IPS-11a (cell line): ENCODE results near the gene EYS.

ENCODE experiments used
- H3K4me3 ChIP-seq: one replicate; pipeline ENCODE4 v1.5.1; 2013; ENCODE audit warnings: low read depth, low read length, control low read depth

The EYS gene

GRCh38 chr6:64737418-64737817 lies 969.6 kb downstream of the EYS start:
- H3K4me3 ChIP-seq, result no peak overlapping the region

- no peak overlapping the region for H3K4me3 ChIP-seq
Observed at GRCh38 chr6:64736421-64736950, 970.5 kb downstream of the EYS start.

- H3K4me3 ChIP-seq, result no peak overlapping the region
Observed at GRCh38 chr6:64733433-64733832, 973.6 kb downstream of the EYS start.

- H3K4me3 ChIP-seq, result no peak overlapping the region
Observed at GRCh38 chr6:64732888-64733287, 974.1 kb downstream of the EYS start.

- no peak overlapping the region for H3K4me3 ChIP-seq
Observed at GRCh38 chr6:64729522-64729921, 977.5 kb downstream of the EYS start.

- no peak overlapping the region for H3K4me3 ChIP-seq
Observed at GRCh38 chr6:64727075-64727474, 980.0 kb downstream of the EYS start.

- H3K4me3 ChIP-seq, result no peak overlapping the region
Observed at GRCh38 chr6:64724091-64724490, 982.9 kb downstream of the EYS start.

- no peak overlapping the region for H3K4me3 ChIP-seq
Observed at GRCh38 chr6:64723327-64724058, 983.5 kb downstream of the EYS start.

GRCh38 chr6:64721865-64722264 lies 985.2 kb downstream of the EYS start:
- no peak overlapping the region for H3K4me3 ChIP-seq

GRCh38 chr6:64717281-64717680 lies 989.7 kb downstream of the EYS start:
- H3K4me3 ChIP-seq, result no peak overlapping the region

- H3K4me3 ChIP-seq, result no peak overlapping the region
Observed at GRCh38 chr6:64715624-64716023, 991.4 kb downstream of the EYS start.

GRCh38 chr6:64714073-64714472 lies 993.0 kb downstream of the EYS start:
- no peak overlapping the region for H3K4me3 ChIP-seq

- no peak overlapping the region for H3K4me3 ChIP-seq
Observed at GRCh38 chr6:64713175-64713574, 993.9 kb downstream of the EYS start.

- no peak overlapping the region for H3K4me3 ChIP-seq
Observed at GRCh38 chr6:64712606-64713005, 994.4 kb downstream of the EYS start.

- no peak overlapping the region for H3K4me3 ChIP-seq
Observed at GRCh38 chr6:64703922-64704321, 1003.1 kb downstream of the EYS start.

GRCh38 chr6:64696053-64696452 lies 1011.0 kb downstream of the EYS start:
- no peak overlapping the region for H3K4me3 ChIP-seq

- H3K4me3 ChIP-seq, result no peak overlapping the region
Observed at GRCh38 chr6:64694356-64694755, 1012.7 kb downstream of the EYS start.

GRCh38 chr6:64691064-64691463 lies 1016.0 kb downstream of the EYS start:
- H3K4me3 ChIP-seq, result no peak overlapping the region

- H3K4me3 ChIP-seq, result no peak overlapping the region
Observed at GRCh38 chr6:64685401-64685800, 1021.6 kb downstream of the EYS start.

- no peak overlapping the region for H3K4me3 ChIP-seq
Observed at GRCh38 chr6:64683682-64684081, 1023.3 kb downstream of the EYS start.

- H3K4me3 ChIP-seq, result no peak overlapping the region
Observed at GRCh38 chr6:64681416-64682160, 1025.4 kb downstream of the EYS start.

- no peak overlapping the region for H3K4me3 ChIP-seq
Observed at GRCh38 chr6:64680446-64680845, 1026.6 kb downstream of the EYS start.
